ENCODE data around the gene KIAA1549. TPM values are rescaled to one million over a fixed set of nuclear protein-coding genes. Genes with fewer than 3 reads are reported as not detected.

Gene KIAA1549
- total RNA-seq, 4 donors from 2014 or later, result 0.83 to 2.1 (median 1.5) TPM

DNA sequence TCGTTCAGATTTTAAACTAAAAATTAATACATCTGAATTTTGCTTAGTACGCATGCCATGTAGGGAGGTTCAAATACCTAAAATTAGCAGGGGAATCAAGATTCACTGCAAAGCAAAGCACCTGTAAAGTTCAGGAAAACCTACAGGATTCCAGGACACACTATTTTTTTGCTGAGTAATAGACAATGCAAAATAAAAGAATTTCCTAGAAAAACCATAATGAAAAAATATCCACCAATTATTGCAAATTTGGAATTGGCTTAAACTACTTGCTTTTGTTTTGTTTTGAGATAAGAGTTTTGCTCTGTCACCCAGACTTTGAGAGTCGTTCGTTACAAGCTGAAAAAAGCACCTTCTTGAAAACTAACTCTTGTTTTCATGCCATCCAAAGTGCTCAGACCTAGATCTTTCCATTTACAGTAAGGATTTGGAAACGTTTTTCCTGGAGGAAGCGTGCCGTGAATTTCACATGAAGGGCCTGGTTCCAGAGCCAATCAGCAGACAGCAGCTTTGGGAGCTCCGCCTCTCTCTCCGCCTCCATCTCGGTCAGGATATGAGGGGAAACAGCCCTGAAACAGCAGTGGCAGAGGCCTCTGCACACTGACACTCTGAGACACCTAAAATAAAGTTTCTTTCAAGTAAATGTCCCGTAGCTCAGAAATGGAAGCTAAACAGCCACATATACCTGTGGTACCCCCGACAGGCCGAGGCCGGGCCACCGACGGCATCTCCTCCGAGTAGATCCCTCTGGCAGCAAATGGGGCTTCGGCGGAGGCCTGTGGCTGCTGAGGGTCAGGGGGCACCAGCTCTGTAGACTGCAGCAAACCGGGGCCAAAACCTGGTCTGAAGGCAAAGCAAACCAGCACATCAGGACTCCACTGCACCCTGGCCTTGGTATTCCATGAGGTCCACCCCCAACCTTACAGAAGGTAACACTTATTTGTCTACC lies 137.3 kb downstream of the KIAA1549 start:
- H3K36me3 ChIP-seq, result no peaks in the 10 kb centered on the region
- 87% methylated on average over 18 of the region's 20 CpGs for WGBS

GRCh38 chr7:138842111-138842510 lies 139.1 kb downstream of the KIAA1549 start:
- Histone ChIP-seq H3K36me3 (no peaks in the 10 kb centered on the region), H3K9me3 (no peaks in the 10 kb centered on the region), H3K4me1 (no peaks in the 10 kb centered on the region), H3K27ac (no peak overlapping the region), H3K4me3 (no peak overlapping the region), H3K27me3 (no peaks in the 10 kb centered on the region)
- TF ChIP-seq POLR2AphosphoS5 (IDR thresholded peaks at IDR 0.05) (no peak), CTCF (IDR thresholded peaks at IDR 0.05) (no peak), POLR2A (IDR thresholded peaks at IDR 0.05) (no peak), EP300 (IDR thresholded peaks at IDR 0.05) (no peak)
- 70% methylated on average over 8 of the region's 12 CpGs for WGBS
- DNase-seq (ENCODE audit: low spot score in 2 of 2), result no peak

More for the DNA sequence above, 137.3 kb downstream of the KIAA1549 start:
- Histone ChIP-seq H3K27ac (no peak overlapping the region), H3K4me3 (no peak overlapping the region), H3K4me1 (no peaks in the 10 kb centered on the region), H3K27me3 (no peaks in the 10 kb centered on the region), H3K9me3 (no peaks in the 10 kb centered on the region)
- TF ChIP-seq POLR2A (IDR thresholded peaks at IDR 0.05) (no peak), CTCF (IDR thresholded peaks at IDR 0.05) (no peak), POLR2AphosphoS5 (IDR thresholded peaks at IDR 0.05) (no peak), EP300 (IDR thresholded peaks at IDR 0.05) (no peak)
- DNase-seq (ENCODE audit: low spot score in 2 of 2), result no peak

DNA sequence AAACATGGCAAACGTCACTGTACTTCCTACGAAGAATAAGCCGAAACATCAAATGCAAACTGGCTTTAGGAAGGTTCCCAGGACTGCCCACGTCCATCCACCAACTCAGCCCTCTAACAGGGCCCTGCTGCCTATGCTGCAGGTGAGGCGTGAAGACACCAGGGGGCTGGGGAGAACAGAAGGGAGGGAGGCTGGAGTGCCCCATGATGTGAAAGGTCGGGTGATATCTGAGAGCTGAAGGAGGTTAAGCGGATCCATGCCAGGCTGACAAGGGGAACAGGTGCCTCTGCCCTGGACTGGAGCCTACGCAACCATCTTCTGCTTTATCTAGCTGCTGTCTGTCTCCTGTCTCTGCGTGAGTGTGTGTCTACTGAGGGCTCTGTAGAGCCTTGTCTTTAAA lies 143.0 kb downstream of the KIAA1549 start:
- Histone ChIP-seq H3K36me3 (no peaks in the 10 kb centered on the region), H3K27ac (no peak overlapping the region), H3K4me3 (no peak overlapping the region), H3K27me3 (no peaks in the 10 kb centered on the region), H3K9me3 (no peaks in the 10 kb centered on the region), H3K4me1 (no peaks in the 10 kb centered on the region)
- 87% methylated on average over 9 of the region's 9 CpGs for WGBS
- TF ChIP-seq EP300 (IDR thresholded peaks at IDR 0.05) (no peak), CTCF (IDR thresholded peaks at IDR 0.05) (no peak), POLR2A (IDR thresholded peaks at IDR 0.05) (no peak), POLR2AphosphoS5 (IDR thresholded peaks at IDR 0.05) (no peak)
- no peak for DNase-seq (ENCODE audit: low spot score in 2 of 2)

- Histone ChIP-seq H3K4me1 (no peaks in the 10 kb centered on the region), H3K27me3 (no peaks in the 10 kb centered on the region), H3K27ac (no peak overlapping the region), H3K4me3 (no peak overlapping the region), H3K9me3 (no peaks in the 10 kb centered on the region), H3K36me3 (no peaks in the 10 kb centered on the region)
- 55% methylated on average over 13 of the region's 13 CpGs for WGBS
- DNase-seq (ENCODE audit: low spot score in 2 of 2), result no peak
- TF ChIP-seq CTCF (IDR thresholded peaks at IDR 0.05), result no peak
Measured at GRCh38 chr7:138837627-138838026, 143.6 kb downstream of the KIAA1549 start.

- no peak for TF ChIP-seq POLR2AphosphoS5 (IDR thresholded peaks at IDR 0.05)
- TF ChIP-seq CTCF (IDR thresholded peaks at IDR 0.05), result no peak
- no peak for TF ChIP-seq POLR2A (IDR thresholded peaks at IDR 0.05)
- no peak for TF ChIP-seq EP300 (IDR thresholded peaks at IDR 0.05)
- no peak for DNase-seq (ENCODE audit: low spot score in 2 of 2)
- Histone ChIP-seq H3K27me3 (no peaks in the 10 kb centered on the region), H3K9me3 (no peaks in the 10 kb centered on the region), H3K4me3 (no peak overlapping the region), H3K36me3 (no peaks in the 10 kb centered on the region), H3K4me1 (no peaks in the 10 kb centered on the region), H3K27ac (no peak overlapping the region)
- WGBS, result 88% methylated on average over 11 of the region's 11 CpGs
Measured at GRCh38 chr7:138835087-138835486, 146.1 kb downstream of the KIAA1549 start.

Data from suprapubic skin (tissue), 4 donors.